GM23338 (cell line): ENCODE data around the gene PFN2. TPM values are rescaled to one million over a fixed set of nuclear protein-coding genes. Genes with fewer than 3 reads are reported as not detected.

Experiments used
- ATAC-seq: fragments of 200-7000 bp; cut with Tn5 transposase; 3 replicates; pipeline ENCODE4 v1.9.1; 2020
- DNase-seq: peaks from one replicate; pipeline ENCODE4 v3.0.0-alpha.2; 2015; ENCODE audit warnings: low spot score
- H2AFZ ChIP-seq: fragments of 200-600 bp; sonication (generic); 2 replicates; pipeline ENCODE4 v1.8.0; 2016; ENCODE audit warnings: antibody characterized with exemption, mild to moderate bottlenecking, moderate library complexity
- H3F3A ChIP-seq: fragments of 200-600 bp; sonication (generic); replicated peaks from 2 replicates; pipeline ENCODE4 v1.8.0; 2017; ENCODE audit warnings: antibody characterized with exemption, mixed run types, low read depth
- H3K27ac ChIP-seq: fragments of 200-600 bp; sonication (generic); 2 replicates; pipeline ENCODE4 v1.6.1; 2016; ENCODE audit warnings: low read depth
- H3K27me3 ChIP-seq: fragments of 200-600 bp; sonication (generic); 2 replicates; pipeline ENCODE4 v1.8.0; 2016; ENCODE audit warnings: mild to moderate bottlenecking, mixed run types, moderate library complexity; ENCODE audit not compliant: insufficient read depth
- H3K36me3 ChIP-seq: fragments of 200-600 bp; sonication (generic); 2 replicates; pipeline ENCODE4 v1.8.0; 2016; ENCODE audit warnings: mild to moderate bottlenecking; ENCODE audit not compliant: insufficient read depth
- H3K4me1 ChIP-seq: fragments of 200-600 bp; sonication (generic); 2 replicates; pipeline ENCODE4 v1.8.0; 2016; ENCODE audit warnings: mild to moderate bottlenecking, moderate library complexity; ENCODE audit not compliant: insufficient read depth
- H3K4me2 ChIP-seq: fragments of 200-600 bp; sonication (generic); 2 replicates; pipeline ENCODE4 v1.7.1; 2017; ENCODE audit warnings: mixed run types
- H3K4me3 ChIP-seq: fragments of 200-600 bp; sonication (generic); 2 replicates; pipeline ENCODE4 v1.6.1; 2016; ENCODE audit warnings: mixed run types
- H3K79me2 ChIP-seq: fragments of 200-600 bp; sonication (generic); replicated peaks from 2 replicates; pipeline ENCODE4 v1.8.0; 2017; ENCODE audit warnings: mild to moderate bottlenecking; ENCODE audit not compliant: insufficient read depth
- H3K9me2 ChIP-seq: fragments of 200-600 bp; sonication (generic); 2 replicates; pipeline ENCODE4 v1.8.0; 2017; ENCODE audit not compliant: insufficient read depth
- H4K20me1 ChIP-seq: fragments of 200-600 bp; sonication (generic); replicated peaks from 2 replicates; pipeline ENCODE4 v1.8.0; 2017; ENCODE audit warnings: mild to moderate bottlenecking; ENCODE audit not compliant: insufficient read depth
- H3K27ac Mint-ChIP-seq: 2 replicates; pipeline ENCODE4 v1.8.0; 2020; ENCODE audit warnings: inconsistent platforms, mild to moderate bottlenecking, moderate library complexity, mixed read lengths
- H3K27me3 Mint-ChIP-seq: 3 replicates; pipeline ENCODE4 v1.8.0; 2022; ENCODE audit warnings: low read depth, mild to moderate bottlenecking, moderate library complexity, mixed read lengths, inconsistent platforms; ENCODE audit not compliant: insufficient read depth, poor library complexity
- H3K36me3 Mint-ChIP-seq: 3 replicates; pipeline ENCODE4 v1.8.0; 2021; ENCODE audit warnings: low read depth, mild to moderate bottlenecking, inconsistent platforms, moderate library complexity, mixed read lengths
- H3K4me1 Mint-ChIP-seq: 3 replicates; pipeline ENCODE4 v1.8.0; 2020; ENCODE audit warnings: mild to moderate bottlenecking, inconsistent platforms, mixed read lengths
- H3K4me3 Mint-ChIP-seq: 3 replicates; pipeline ENCODE4 v1.8.0; 2021; ENCODE audit warnings: moderate library complexity, mild to moderate bottlenecking, inconsistent platforms, mixed read lengths
- H3K9me3 Mint-ChIP-seq: 3 replicates; pipeline ENCODE4 v1.8.0; 2020; ENCODE audit warnings: moderate library complexity, mild to moderate bottlenecking, inconsistent platforms, mixed read lengths
- CREB1 ChIP-seq: fragments of 250-450 bp; sonication (Bioruptor Pico); IDR thresholded peaks from 2 replicates; pipeline ENCODE4 v1.5.0; 2020; ENCODE audit warnings: low read depth, mild to moderate bottlenecking, moderate library complexity
- CTCF ChIP-seq, 2 experiments: fragments of 200-600 bp in 1 of 2; sonication (generic) in 1 of 2; conservative IDR thresholded peaks; 2 replicates each; pipeline versions ENCODE4 v1.5.1 to v1.6.1; 2016 to 2017; ENCODE audit warnings: antibody characterized with exemption in 2 of 2, low read depth in 2 of 2, mild to moderate bottlenecking in 2 of 2, moderate library complexity in 1 of 2
- ETS1 ChIP-seq: IDR thresholded peaks from 2 replicates; pipeline ENCODE4 v1.6.1; 2016; ENCODE audit warnings: antibody characterized with exemption
- EZH2 ChIP-seq: fragments of 200-600 bp; sonication (generic); IDR thresholded peaks from one replicate; pipeline ENCODE4 v1.8.0; 2017; ENCODE audit warnings: antibody characterized with exemption, mild to moderate bottlenecking, low read depth; ENCODE audit not compliant: unreplicated experiment
- EZH2phosphoT487 ChIP-seq: fragments of 200-600 bp; sonication (generic); IDR thresholded peaks from one replicate; pipeline ENCODE4 v1.8.1; 2018; ENCODE audit warnings: antibody characterized with exemption; ENCODE audit not compliant: unreplicated experiment
- JUNB ChIP-seq: IDR thresholded peaks from one replicate; pipeline ENCODE4 v1.6.1; 2016; ENCODE audit warnings: antibody characterized with exemption; ENCODE audit not compliant: unreplicated experiment
- NANOG ChIP-seq: IDR thresholded peaks from 2 replicates; pipeline ENCODE4 v1.6.1; 2016; ENCODE audit warnings: antibody characterized with exemption, borderline replicate concordance
- REST ChIP-seq: IDR thresholded peaks from one replicate; pipeline ENCODE4 v1.6.1; 2018; ENCODE audit warnings: antibody characterized with exemption; ENCODE audit not compliant: unreplicated experiment
- STAT1 ChIP-seq: IDR thresholded peaks from one replicate; pipeline ENCODE4 v1.6.1; 2016; ENCODE audit warnings: antibody characterized with exemption; ENCODE audit not compliant: unreplicated experiment
- ZNF114 ChIP-seq: fragments of 250-450 bp; sonication (Bioruptor Pico); IDR thresholded peaks from 2 replicates; pipeline ENCODE4 v1.5.0; 2020; ENCODE audit warnings: mild to moderate bottlenecking, moderate library complexity
- ZNF331 ChIP-seq: fragments of 250-450 bp; sonication (Bioruptor Pico); IDR thresholded peaks from 2 replicates; pipeline ENCODE4 v1.5.0; 2020; ENCODE audit warnings: low read depth, mild to moderate bottlenecking, moderate library complexity
- ZNF462 ChIP-seq: fragments of 250-450 bp; sonication (Bioruptor Pico); IDR thresholded peaks from 2 replicates; pipeline ENCODE4 v1.5.0; 2020; ENCODE audit warnings: mild to moderate bottlenecking, moderate library complexity
- polyA plus RNA-seq: library from polyadenylated mRNA; unstranded; fragments of >200 nt; fragmentation: Nextera tagmentation; extraction: Ambion mirVana; gene quantifications from 2 replicates; pipeline ENCODE4 v1.2.1, GENCODE V29; 2016
- total RNA-seq: library from RNA; depleted of rRNA; stranded (reverse); fragments of >200 nt; shearing (Covaris generic); gene quantifications from 2 replicates; pipeline ENCODE4 v1.2.3, GENCODE V29; 2014

PFN2 gene
- total and polyA plus RNA-seq, 2 experiments from 2014 or later: 183 to 212 TPM

GRCh38 chr3:149917124-149917667 lies 53.5 kb downstream of the PFN2 start:
- Histone ChIP-seq H3K27ac (no peak overlapping the region), H3K9me2 (no peaks in the 10 kb centered on the region), H3K79me2 (no peaks in the 10 kb centered on the region), H3K36me3 (no peaks in the 10 kb centered on the region), H3K4me1 (no peaks in the 10 kb centered on the region), H2AFZ (no peak overlapping the region), H3F3A (no peaks in the 10 kb centered on the region), H4K20me1 (no peaks in the 10 kb centered on the region), H3K4me3 (no peak overlapping the region), H3K27me3 (no peaks in the 10 kb centered on the region), H3K4me2 (no peak overlapping the region)
- Mint-ChIP-seq H3K4me3 (no peak overlapping the region), H3K36me3 (peaks cover 14% of the 10 kb centered on the region), H3K9me3 (no peaks in the 10 kb centered on the region), H3K27ac (no peak overlapping the region), H3K4me1 (no peaks in the 10 kb centered on the region), H3K27me3 (no peaks in the 10 kb centered on the region)
- ATAC-seq (no peak), DNase-seq (no peak)
- TF ChIP-seq JUNB (no peak), EZH2phosphoT487 (no peak), ZNF462 (no peak), ETS1 (no peak), CREB1 (CRISPR knock-in tag) (no peak), ZNF114 (CRISPR knock-in tag) (no peak), NANOG (no peak), STAT1 (no peak), REST (no peak), ZNF331 (CRISPR knock-in tag) (no peak), EZH2 (no peak), CTCF (conservative IDR thresholded peaks at IDR 0.05; ENCODE audit: low read depth in 2 of 2) (no peak)
